HG03064 (cell line): ENCODE results near the gene NPR1.
A peak's percentile ranks its signal among the peaks of the same experiment; 100 is the strongest.
"Not testable (repeated sequence)": the region's sequence is repeated elsewhere in the genome, so short reads cannot be mapped to it uniquely, and the experiment has no call there.

ENCODE experiments used
- ATAC-seq: cut with Tn5 transposase; IDR thresholded peaks from one replicate; pipeline ENCODE4 v1.9.1; 2021; ENCODE audit warnings: low read depth; ENCODE audit not compliant: unreplicated experiment

Gene NPR1

GRCh38 chr1:153649137-153649862 is 29.2 kb upstream of the NPR1 start:
- no peak for ATAC-seq

GRCh38 chr1:153649863-153650235 is 28.6 kb upstream of the NPR1 start:
- no peak for ATAC-seq

GRCh38 chr1:153651771-153652170 is 26.7 kb upstream of the NPR1 start:
- no peak for ATAC-seq

- no peak for ATAC-seq
Measured at GRCh38 chr1:153652805-153653500, 25.5 kb upstream of the NPR1 start.

GRCh38 chr1:153655333-153655732 is 23.2 kb upstream of the NPR1 start:
- ATAC-seq, result no peak

GRCh38 chr1:153658400-153659174 is 19.9 kb upstream of the NPR1 start, which contains the start of gene SNAPIN:
Gene SNAPIN, plus strand, starts transcription at chr1:153658703. Its CDS starts 41 bp downstream, at chr1:153658744.
- peak; percentile 91 for ATAC-seq

GRCh38 chr1:153659175-153659534 is 19.3 kb upstream of the NPR1 start:
- no peak for ATAC-seq

- no peak for ATAC-seq
Measured at GRCh38 chr1:153659656-153660055, 18.8 kb upstream of the NPR1 start.

- no peak for ATAC-seq
Measured at GRCh38 chr1:153661111-153661708, 17.3 kb upstream of the NPR1 start.

GRCh38 chr1:153662269-153662668 is 16.2 kb upstream of the NPR1 start:
- ATAC-seq, result no peak

GRCh38 chr1:153663211-153663610 is 15.3 kb upstream of the NPR1 start:
- ATAC-seq, result no peak

GRCh38 chr1:153667439-153667838 is 11.0 kb upstream of the NPR1 start:
- ATAC-seq, result no peak

- ATAC-seq, result not testable (repeated sequence)
Measured at GRCh38 chr1:153668672-153669071, 9.8 kb upstream of the NPR1 start.

GRCh38 chr1:153669606-153670005 is 8.9 kb upstream of the NPR1 start:
- no peak for ATAC-seq

GRCh38 chr1:153670257-153670858 is 8.1 kb upstream of the NPR1 start:
- no peak for ATAC-seq

- peak; percentile 78 for ATAC-seq
Measured at GRCh38 chr1:153670859-153671627, 7.4 kb upstream of the NPR1 start, which contains the start of gene ILF2. Gene ILF2, minus strand, starts transcription at chr1:153670993. Its CDS starts 71 bp downstream, at chr1:153670922.

- ATAC-seq, result peak; percentile 29
Measured at GRCh38 chr1:153671628-153672353, 6.7 kb upstream of the NPR1 start.

- ATAC-seq, result no peak
Measured at GRCh38 chr1:153673511-153673910, 5.0 kb upstream of the NPR1 start.
